CD8-positive, alpha-beta memory T cell (primary cell): ENCODE data around the gene ZCCHC24. TPM values are rescaled to one million over a fixed set of nuclear protein-coding genes. Genes with fewer than 3 reads are reported as not detected.
A peak's percentile ranks its signal among the peaks of the same experiment; 100 is the strongest.

Source experiments
- CTCF ChIA-PET: fragments of 350-600 bp; sonication (Branson Sonifier 250); formaldehyde crosslinking; loops from one replicate; lab custom pipeline; 2021; ENCODE audit warnings: antibody characterized with exemption; lab: Charles Lee
- POLR2A ChIA-PET: fragments of 350-600 bp; sonication (Branson Sonifier 250); formaldehyde crosslinking; loops from one replicate; lab custom pipeline; 2021; ENCODE audit warnings: antibody characterized with exemption; lab: Charles Lee
- DNase-seq, 5 donors: peaks; one replicate each; pipeline versions ENCODE4 v3.0.0 to v3.0.0-alpha.2; 2020 to 2022; ENCODE audit warnings: mixed read lengths in 1 of 5
- H3K27ac ChIP-seq: one replicate; pipeline ENCODE4 v1.7.0; 2013; ENCODE audit warnings: low read depth, mild to moderate bottlenecking, low read length, moderate library complexity
- H3K27me3 ChIP-seq: 2 replicates; pipeline ENCODE4 v1.7.0; 2013; ENCODE audit warnings: low read length, mild to moderate bottlenecking; ENCODE audit not compliant: insufficient read depth, poor library complexity, severe bottlenecking
- H3K36me3 ChIP-seq: 2 replicates; pipeline ENCODE4 v1.7.0; 2013; ENCODE audit warnings: mild to moderate bottlenecking, low read length, moderate library complexity; ENCODE audit not compliant: insufficient read depth
- H3K4me1 ChIP-seq: 2 replicates; pipeline ENCODE4 v1.7.0; 2013; ENCODE audit warnings: mild to moderate bottlenecking, low read length, moderate library complexity; ENCODE audit not compliant: insufficient read depth
- H3K4me3 ChIP-seq: 2 replicates; pipeline ENCODE4 v1.7.0; 2013; ENCODE audit warnings: mild to moderate bottlenecking, low read length
- H3K9me3 ChIP-seq: 2 replicates; pipeline ENCODE4 v1.7.0; 2013; ENCODE audit warnings: mild to moderate bottlenecking, low read length
- H3K27ac Mint-ChIP-seq, 8 donors: one replicate each; pipeline ENCODE4 v1.8.0; 2020 to 2021; ENCODE audit warnings: mixed read lengths in 8 of 8, mild to moderate bottlenecking in 6 of 8, inconsistent platforms in 3 of 8, moderate library complexity in 3 of 8
- H3K27me3 Mint-ChIP-seq, 2 donors: one replicate each; pipeline ENCODE4 v1.8.0; 2020 to 2021; ENCODE audit warnings: mixed read lengths in 2 of 2, mild to moderate bottlenecking in 1 of 2, moderate library complexity in 1 of 2
- H3K36me3 Mint-ChIP-seq, 3 donors: one replicate each; pipeline ENCODE4 v1.8.0; 2020 to 2021; ENCODE audit warnings: mixed read lengths in 3 of 3, inconsistent platforms in 1 of 3, mild to moderate bottlenecking in 1 of 3
- H3K4me1 Mint-ChIP-seq, 3 donors: one replicate each; pipeline ENCODE4 v1.8.0; 2020 to 2021; ENCODE audit warnings: mixed read lengths in 3 of 3, inconsistent platforms in 1 of 3, mild to moderate bottlenecking in 1 of 3
- H3K4me3 Mint-ChIP-seq, 7 donors: one replicate each; pipeline ENCODE4 v1.8.0; 2020 to 2021; ENCODE audit warnings: mixed read lengths in 7 of 7, mild to moderate bottlenecking in 6 of 7, moderate library complexity in 4 of 7, inconsistent platforms in 2 of 7
- H3K9me3 Mint-ChIP-seq, 5 donors: one replicate each; pipeline ENCODE4 v1.8.0; 2020 to 2022; ENCODE audit warnings: mixed read lengths in 5 of 5, mild to moderate bottlenecking in 3 of 5, moderate library complexity in 2 of 5, inconsistent platforms in 1 of 5
- polyA plus RNA-seq: library from polyadenylated mRNA; unstranded; fragments of 300-500 nt; fragmentation: Illumina TruSeq; gene quantifications from one replicate; pipeline ENCODE4 v1.2.3, GENCODE V29; 2021
- total RNA-seq, 2 experiments: library from RNA; stranded (reverse); gene quantifications; one replicate each; pipeline ENCODE4 v1.2.3, GENCODE V29; 2021

ZCCHC24 gene
- total and polyA plus RNA-seq, 3 experiments from 2014 or later, result 0.83 to 1.4 (median 1.00) TPM

- POLR2A ChIA-PET, result no interaction called here
- CTCF ChIA-PET, result no interaction called here
- DNase-seq, result peak in 1 of 5 donors; percentile 28
Observed at GRCh38 chr10:79392506-79393176, 52.8 kb downstream of the ZCCHC24 start.

GRCh38 chr10:79392020-79392398 is 53.4 kb downstream of the ZCCHC24 start:
- Histone ChIP-seq H3K27me3 (no peaks in the 10 kb centered on the region), H3K36me3 (no peaks in the 10 kb centered on the region), H3K9me3 (no peaks in the 10 kb centered on the region), H3K4me3 (no peak overlapping the region), H3K27ac (no peak overlapping the region), H3K4me1 (no peaks in the 10 kb centered on the region)
- no peak overlapping the region for H3K27ac Mint-ChIP-seq
- H3K4me1 Mint-ChIP-seq, result no peaks in the 10 kb centered on the region
- CTCF ChIA-PET, result no interaction called here
- no peak for DNase-seq
- H3K27me3 Mint-ChIP-seq, result no peaks in the 10 kb centered on the region
- peaks cover 0 to 2% (median 0%) of the 10 kb centered on the region in 3 donors for H3K36me3 Mint-ChIP-seq
- no peaks in the 10 kb centered on the region for H3K9me3 Mint-ChIP-seq
- POLR2A ChIA-PET, result no interaction called here
- no peak overlapping the region for H3K4me3 Mint-ChIP-seq

More at GRCh38 chr10:79392506-79393176, 52.8 kb downstream of the ZCCHC24 start:
- no peaks in the 10 kb centered on the region for H3K9me3 ChIP-seq
- H3K4me1 ChIP-seq, result no peaks in the 10 kb centered on the region
- H3K4me1 Mint-ChIP-seq, result no peaks in the 10 kb centered on the region
- no peaks in the 10 kb centered on the region for H3K27me3 ChIP-seq
- peaks cover 0 to 2% (median 0%) of the 10 kb centered on the region in 3 donors for H3K36me3 Mint-ChIP-seq
- H3K36me3 ChIP-seq, result no peaks in the 10 kb centered on the region
- H3K4me3 ChIP-seq, result no peak overlapping the region
- no peaks in the 10 kb centered on the region for H3K9me3 Mint-ChIP-seq
- no peak overlapping the region for H3K4me3 Mint-ChIP-seq
- peaks cover 0 to 1% of the 10 kb centered on the region in 2 donors for H3K27me3 Mint-ChIP-seq
- peak overlapping the region in 3 of 8 donors; percentile 0 to 40 (median 3) for H3K27ac Mint-ChIP-seq
- H3K27ac ChIP-seq, result no peak overlapping the region

- Histone ChIP-seq H3K27ac (peak overlapping the region; percentile 61), H3K36me3 (no peaks in the 10 kb centered on the region), H3K4me3 (no peak overlapping the region), H3K27me3 (no peaks in the 10 kb centered on the region), H3K9me3 (no peaks in the 10 kb centered on the region), H3K4me1 (no peaks in the 10 kb centered on the region)
- peak in 1 of 5 donors; percentile 30 for DNase-seq
- POLR2A ChIA-PET, result no interaction called here
- Mint-ChIP-seq H3K27me3 (no peaks in the 10 kb centered on the region), H3K4me3 (no peak overlapping the region), H3K9me3 (no peaks in the 10 kb centered on the region), H3K36me3 (peaks cover 0 to 2% (median 0%) of the 10 kb centered on the region in 3 donors), H3K4me1 (no peaks in the 10 kb centered on the region), H3K27ac (peak overlapping the region in 1 of 8 donors; percentile 61)
- CTCF ChIA-PET, result interaction anchor here (0.9 to 1.2 kb wide), 2 partner anchors 17 to 77 kb away, joined by 3 to 4 read pairs; no protein-coding TSS in a partner anchor
Observed at GRCh38 chr10:79391231-79392019, 54.0 kb downstream of the ZCCHC24 start.

GRCh38 chr10:79390551-79391229 is 54.7 kb downstream of the ZCCHC24 start:
- H3K4me1 ChIP-seq, result no peaks in the 10 kb centered on the region
- H3K27ac ChIP-seq, result peak overlapping the region; percentile 61
- no peak overlapping the region for H3K4me3 ChIP-seq
- peak in 1 of 5 donors; percentile 26 for DNase-seq
- H3K36me3 ChIP-seq, result no peaks in the 10 kb centered on the region
- POLR2A ChIA-PET, result no interaction called here
- H3K4me3 Mint-ChIP-seq, result no peak overlapping the region
- H3K36me3 Mint-ChIP-seq, result peaks cover 0 to 2% (median 0%) of the 10 kb centered on the region in 3 donors
- H3K27ac Mint-ChIP-seq, result peak overlapping the region in 2 of 8 donors; percentile 2 to 61
- H3K4me1 Mint-ChIP-seq, result no peaks in the 10 kb centered on the region
- H3K9me3 Mint-ChIP-seq, result no peaks in the 10 kb centered on the region
- CTCF ChIA-PET, result interaction anchor here (0.9 to 1.4 kb wide), 3 partner anchors 9 to 77 kb away, joined by 3 to 5 read pairs (median 4); no protein-coding TSS in a partner anchor
- no peaks in the 10 kb centered on the region for H3K27me3 Mint-ChIP-seq
- no peaks in the 10 kb centered on the region for H3K27me3 ChIP-seq
- H3K9me3 ChIP-seq, result no peaks in the 10 kb centered on the region

GRCh38 chr10:79390057-79390456 is 55.4 kb downstream of the ZCCHC24 start:
- H3K36me3 Mint-ChIP-seq, result peaks cover 0 to 2% (median 0%) of the 10 kb centered on the region in 3 donors
- no peaks in the 10 kb centered on the region for H3K4me1 Mint-ChIP-seq
- no peak for DNase-seq
- Histone ChIP-seq H3K27me3 (no peaks in the 10 kb centered on the region), H3K4me3 (no peak overlapping the region), H3K9me3 (no peaks in the 10 kb centered on the region), H3K4me1 (no peaks in the 10 kb centered on the region), H3K36me3 (no peaks in the 10 kb centered on the region), H3K27ac (peak overlapping the region; percentile 61)
- H3K27me3 Mint-ChIP-seq, result no peaks in the 10 kb centered on the region
- H3K9me3 Mint-ChIP-seq, result no peaks in the 10 kb centered on the region
- POLR2A ChIA-PET, result no interaction called here
- H3K4me3 Mint-ChIP-seq, result no peak overlapping the region
- CTCF ChIA-PET, result interaction anchor here (1.4 kb wide), 2 partner anchors 10 to 15 kb away, joined by 4 to 5 read pairs; no protein-coding TSS in a partner anchor
- H3K27ac Mint-ChIP-seq, result peak overlapping the region in 1 of 8 donors; percentile 2

GRCh38 chr10:79387974-79388850 is 57.2 kb downstream of the ZCCHC24 start:
- Mint-ChIP-seq H3K4me1 (no peaks in the 10 kb centered on the region), H3K27ac (peak overlapping the region in 1 of 8 donors; percentile 21)
- CTCF ChIA-PET, result interaction anchor here (0.7 to 1.5 kb wide), 3 partner anchors 14 to 79 kb away, joined by 3 read pairs; no protein-coding TSS in a partner anchor

GRCh38 chr10:79387466-79387973 is 57.9 kb downstream of the ZCCHC24 start:
- no peak overlapping the region for H3K27ac ChIP-seq
- no peaks in the 10 kb centered on the region for H3K9me3 Mint-ChIP-seq
- H3K4me3 Mint-ChIP-seq, result no peak overlapping the region
- no peaks in the 10 kb centered on the region for H3K36me3 Mint-ChIP-seq
- ChIA-PET CTCF (interaction anchor here (0.7 to 1.5 kb wide), 2 partner anchors 13 to 80 kb away, joined by 3 read pairs; no protein-coding TSS in a partner anchor), POLR2A (no interaction called here)
- H3K36me3 ChIP-seq, result no peaks in the 10 kb centered on the region
- H3K4me3 ChIP-seq, result no peak overlapping the region
- H3K4me1 ChIP-seq, result no peaks in the 10 kb centered on the region
- no peaks in the 10 kb centered on the region for H3K27me3 Mint-ChIP-seq
- no peaks in the 10 kb centered on the region for H3K4me1 Mint-ChIP-seq
- no peaks in the 10 kb centered on the region for H3K9me3 ChIP-seq
- peak in 1 of 5 donors; percentile 33 for DNase-seq
- H3K27me3 ChIP-seq, result no peaks in the 10 kb centered on the region
- no peak overlapping the region for H3K27ac Mint-ChIP-seq

More at GRCh38 chr10:79387974-79388850, 57.2 kb downstream of the ZCCHC24 start:
- Mint-ChIP-seq H3K4me3 (no peak overlapping the region), H3K27me3 (no peaks in the 10 kb centered on the region), H3K36me3 (peaks cover 0 to 2% (median 0%) of the 10 kb centered on the region in 3 donors), H3K9me3 (no peaks in the 10 kb centered on the region)
- H3K4me1 ChIP-seq, result no peaks in the 10 kb centered on the region
- H3K9me3 ChIP-seq, result no peaks in the 10 kb centered on the region
- POLR2A ChIA-PET, result no interaction called here
- no peaks in the 10 kb centered on the region for H3K36me3 ChIP-seq
- no peak overlapping the region for H3K4me3 ChIP-seq
- H3K27me3 ChIP-seq, result no peaks in the 10 kb centered on the region
- H3K27ac ChIP-seq, result no peak overlapping the region
- DNase-seq, result peak in 1 of 5 donors; percentile 29
